Measurements from ENCODE around the gene GNG4.

- TF ChIP-seq POLR2A (IDR thresholded peaks at IDR 0.05) (no peak), CTCF (IDR thresholded peaks at IDR 0.05) (no peak)
Measured at GRCh38 chr1:235584973-235585372, 64.6 kb downstream of the GNG4 start.

Measured in adrenal gland (tissue), 5 donors.